Effector memory CD8-positive, alpha-beta T cell (primary cell): Measurements from ENCODE around the gene RIMS4.

ENCODE experiments used
- ATAC-seq: fragments of 150-1000 bp; cut with Tn5 transposase; replicated peaks from 2 replicates; pipeline ENCODE4 v1.10.0; 2021; ENCODE audit warnings: mild to moderate bottlenecking, moderate library complexity
- DNase-seq, 3 experiments: peaks; one replicate each; pipeline ENCODE4 v3.0.0; 2021
- H3K27ac Mint-ChIP-seq, 2 donors: one replicate each; pipeline ENCODE4 v1.8.0; 2022; ENCODE audit warnings: mild to moderate bottlenecking in 2 of 2, mixed read lengths in 2 of 2, moderate library complexity in 2 of 2
- H3K27me3 Mint-ChIP-seq, 2 donors: one replicate each; pipeline ENCODE4 v1.8.0; 2022; ENCODE audit warnings: mixed read lengths in 2 of 2
- H3K36me3 Mint-ChIP-seq: one replicate; pipeline ENCODE4 v1.8.0; 2022; ENCODE audit warnings: mild to moderate bottlenecking, moderate library complexity, mixed read lengths; ENCODE audit not compliant: insufficient read depth
- H3K4me1 Mint-ChIP-seq, 2 donors: one replicate each; pipeline ENCODE4 v1.8.0; 2022; ENCODE audit warnings: low read depth in 2 of 2, mixed read lengths in 2 of 2
- H3K4me3 Mint-ChIP-seq, 2 donors: one replicate each; pipeline ENCODE4 v1.8.0; 2022; ENCODE audit warnings: mild to moderate bottlenecking in 2 of 2, mixed read lengths in 2 of 2, moderate library complexity in 2 of 2
- H3K9me3 Mint-ChIP-seq, 2 donors: one replicate each; pipeline ENCODE4 v1.8.0; 2022; ENCODE audit warnings: mixed read lengths in 2 of 2
- total RNA-seq, 9 experiments: gene quantifications; one replicate each; lab custom pipeline; 2026; lab: John Stamatoyannopoulos, UW

RIMS4 gene
- total RNA-seq, result 0 to 1.6 (median 0) reads per million in 9 experiments

DNA sequence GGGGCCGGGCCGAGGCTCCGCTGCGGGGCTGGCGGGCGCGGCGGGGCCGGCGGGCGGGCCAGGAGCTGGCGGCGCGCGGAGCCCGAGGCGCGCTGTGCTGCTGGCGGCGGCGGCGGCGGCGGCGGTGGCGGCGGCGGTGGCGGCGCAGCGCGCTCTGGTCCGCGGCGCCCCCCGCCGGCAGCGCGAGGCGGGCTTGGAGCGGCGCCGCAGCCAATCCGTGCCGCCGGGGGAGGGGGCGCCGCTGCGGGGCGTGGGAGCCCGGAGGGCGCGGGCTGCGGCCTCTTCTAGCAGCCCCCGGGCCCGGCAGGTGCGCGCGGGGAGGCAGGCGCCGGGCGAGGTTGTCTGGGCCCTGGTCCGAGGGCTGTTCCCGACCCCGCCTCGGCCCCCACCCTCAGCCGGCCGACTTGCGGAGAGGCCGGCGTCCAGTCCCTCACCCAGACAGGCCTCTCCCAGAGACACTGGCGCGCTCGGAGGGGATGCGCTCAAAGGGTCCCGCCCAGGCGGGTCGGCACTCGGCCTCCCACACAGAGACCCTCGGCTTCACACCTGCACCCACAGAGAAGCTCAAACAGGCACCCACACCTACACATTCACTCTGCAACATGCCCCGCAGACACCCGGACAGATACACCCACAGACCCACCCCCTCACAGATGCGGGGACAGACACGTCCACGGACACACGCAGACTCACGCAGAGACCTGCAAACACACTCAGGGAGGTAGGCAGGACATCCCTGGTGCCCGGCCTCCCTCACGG, at the start of gene RIMS4:
Gene RIMS4 (minus strand): TSS at position 156 of the 759 bp plus-strand sequence. CDS start 275 bp downstream, outside the sequence.
- peaks cover 59 to 81% of the 10 kb centered on the region in 2 donors for H3K27me3 Mint-ChIP-seq
- H3K27ac Mint-ChIP-seq, result no peak within 1 kb of the TSS
- peaks cover 0 to 11% of the 10 kb centered on the region in 2 donors for H3K4me1 Mint-ChIP-seq
- H3K36me3 Mint-ChIP-seq, result no peaks in the 10 kb centered on the region
- ATAC-seq, result peak; percentile 26
- no peak for DNase-seq
- no peaks in the 10 kb centered on the region for H3K9me3 Mint-ChIP-seq
- H3K4me3 Mint-ChIP-seq, result peak within 1 kb of the TSS; percentile 59 to 76

DNA sequence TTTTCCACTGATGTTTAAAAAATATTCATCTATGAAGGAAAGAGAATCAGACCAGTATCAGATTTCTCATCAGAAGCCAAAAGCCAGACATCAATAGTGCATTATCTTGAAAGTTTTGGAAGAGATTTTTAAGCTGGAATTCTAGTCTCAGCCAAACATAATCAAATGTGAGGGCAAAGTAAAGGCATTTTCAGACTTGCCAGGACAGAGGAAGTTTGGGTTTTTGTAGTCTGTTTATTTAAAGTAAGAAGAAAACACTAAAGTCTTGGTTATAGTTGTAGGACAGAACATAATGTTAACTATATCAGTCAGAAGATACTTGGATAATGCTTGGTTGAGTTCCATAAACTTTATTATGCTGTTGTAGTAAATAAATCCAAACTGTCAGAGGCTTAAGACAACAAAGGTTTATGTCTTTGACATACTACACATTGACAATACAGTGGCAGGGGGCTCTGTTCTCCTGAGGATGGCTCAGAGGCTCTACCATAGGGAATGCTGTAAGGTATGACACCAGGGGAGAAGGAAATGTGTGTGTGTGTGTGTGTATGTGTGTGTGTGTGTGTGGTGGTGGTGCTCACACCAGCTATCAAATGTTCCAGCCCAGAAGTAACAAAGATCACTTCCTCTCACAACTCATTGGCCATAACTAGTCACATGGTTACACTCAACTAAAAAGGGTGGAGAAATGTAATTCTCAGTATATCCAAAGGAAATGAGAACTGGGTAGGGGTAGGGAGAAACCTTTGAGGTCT, 48.4 kb upstream of the RIMS4 start:
- H3K4me3 Mint-ChIP-seq, result no peak overlapping the region
- no peak for DNase-seq
- H3K4me1 Mint-ChIP-seq, result peaks cover 0 to 1% of the 10 kb centered on the region in 2 donors
- H3K27me3 Mint-ChIP-seq, result peaks cover 0 to 2% of the 10 kb centered on the region in 2 donors
- H3K9me3 Mint-ChIP-seq, result no peaks in the 10 kb centered on the region
- ATAC-seq, result no peak
- no peaks in the 10 kb centered on the region for H3K36me3 Mint-ChIP-seq
- no peak overlapping the region for H3K27ac Mint-ChIP-seq

DNA sequence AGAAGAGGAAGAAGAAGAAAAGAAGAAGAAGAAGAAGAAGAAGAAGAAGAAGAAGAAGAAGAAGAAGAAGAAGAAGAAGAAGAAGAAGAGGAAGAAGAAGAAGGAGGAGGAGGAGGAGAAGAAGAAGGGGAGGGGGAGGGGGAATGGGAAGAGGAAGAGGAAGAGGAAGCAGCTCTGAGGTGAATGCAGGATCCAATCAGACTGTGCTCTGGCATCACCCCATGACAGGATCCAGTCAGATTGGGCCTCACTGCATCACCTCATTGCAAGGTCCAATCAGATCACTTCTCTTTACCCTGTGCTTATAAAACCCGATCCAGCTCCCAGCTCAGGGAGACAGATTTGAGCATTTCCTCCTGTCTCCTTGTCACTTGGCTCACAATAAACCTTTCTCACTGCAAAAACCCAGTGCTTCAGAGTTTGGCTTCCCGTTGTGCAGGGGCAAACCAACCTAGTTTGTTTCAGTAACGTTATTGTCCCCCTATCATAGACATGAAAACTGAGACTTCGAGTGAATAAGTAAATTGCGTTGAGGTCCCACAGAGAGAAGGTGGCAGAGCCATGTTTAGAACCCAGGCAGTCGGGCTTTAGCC, 46.6 kb upstream of the RIMS4 start:
- Mint-ChIP-seq H3K27ac (no peak overlapping the region), H3K36me3 (no peaks in the 10 kb centered on the region), H3K27me3 (peaks cover 11 to 13% of the 10 kb centered on the region in 2 donors), H3K4me1 (peaks cover 0 to 1% of the 10 kb centered on the region in 2 donors), H3K4me3 (no peak overlapping the region), H3K9me3 (no peaks in the 10 kb centered on the region)
- ATAC-seq (no peak), DNase-seq (no peak)

DNA sequence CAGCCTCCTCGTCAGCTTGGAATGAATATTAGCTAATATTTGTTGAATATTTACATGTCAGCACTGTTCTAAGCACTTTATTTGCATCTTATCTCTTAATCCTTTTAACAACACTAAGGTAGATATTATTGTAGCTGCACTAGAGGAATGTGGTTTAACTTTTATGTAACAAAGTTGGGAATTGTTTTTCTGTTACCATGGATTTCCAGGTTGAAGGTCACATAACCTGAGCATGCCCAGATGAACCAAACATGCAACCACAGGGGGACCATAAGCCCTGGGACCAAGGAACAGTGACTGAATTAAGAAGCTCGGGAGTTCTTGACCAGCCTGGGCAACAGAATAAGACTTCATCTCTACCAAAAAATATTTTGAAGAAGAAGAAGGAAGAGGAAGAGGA, 46.1 kb upstream of the RIMS4 start:
- ATAC-seq, result no peak

DNA sequence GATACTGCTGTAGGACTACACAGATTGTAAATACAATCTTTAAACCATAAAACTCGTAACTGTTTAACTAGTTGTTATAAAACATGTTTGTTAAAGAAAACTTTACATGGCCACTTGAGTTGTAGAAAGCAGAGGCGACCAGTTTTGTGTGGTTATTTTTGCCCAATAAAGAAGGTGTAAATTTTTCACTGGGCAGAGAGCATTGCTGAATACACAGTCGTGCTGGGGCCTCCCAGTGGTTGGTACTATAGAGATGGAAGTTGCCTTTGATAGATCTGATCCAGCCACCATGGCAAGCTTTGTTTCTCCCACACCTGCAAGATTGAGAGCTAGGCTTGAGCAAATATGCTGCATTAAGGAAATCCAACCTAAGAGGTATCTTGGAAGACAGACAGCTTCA, 41.2 kb upstream of the RIMS4 start:
- no peak overlapping the region for H3K4me3 Mint-ChIP-seq
- DNase-seq (no peak), ATAC-seq (no peak)
- no peaks in the 10 kb centered on the region for H3K9me3 Mint-ChIP-seq
- H3K4me1 Mint-ChIP-seq, result no peaks in the 10 kb centered on the region
- no peak overlapping the region for H3K27ac Mint-ChIP-seq
- H3K36me3 Mint-ChIP-seq, result no peaks in the 10 kb centered on the region
- peaks cover 38 to 41% of the 10 kb centered on the region in 2 donors for H3K27me3 Mint-ChIP-seq

More for the DNA sequence above, 46.1 kb upstream of the RIMS4 start:
- peaks cover 11 to 13% of the 10 kb centered on the region in 2 donors for H3K27me3 Mint-ChIP-seq
- DNase-seq, result no peak
- H3K4me1 Mint-ChIP-seq, result peaks cover 0 to 1% of the 10 kb centered on the region in 2 donors
- H3K4me3 Mint-ChIP-seq, result no peak overlapping the region
- no peaks in the 10 kb centered on the region for H3K36me3 Mint-ChIP-seq
- no peaks in the 10 kb centered on the region for H3K9me3 Mint-ChIP-seq
- no peak overlapping the region for H3K27ac Mint-ChIP-seq

DNA sequence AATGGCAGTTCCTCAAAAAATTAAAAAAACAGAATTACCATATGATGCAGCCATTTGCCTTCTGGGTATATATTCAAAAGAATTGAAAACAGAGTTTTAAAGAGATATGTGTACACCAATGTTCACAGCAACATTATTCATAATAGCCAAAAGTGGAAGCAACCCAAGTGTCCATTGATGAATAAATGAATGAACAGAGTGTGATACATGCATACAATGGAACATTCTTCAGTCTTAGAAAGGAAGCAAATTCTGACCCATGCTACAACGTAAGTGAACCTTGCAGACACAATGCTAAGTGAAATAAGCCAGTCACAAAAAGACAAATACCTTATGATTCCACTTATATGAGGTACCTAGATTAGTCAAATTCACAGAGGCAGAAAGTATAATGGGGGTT, 40.5 kb upstream of the RIMS4 start:
- no peak for ATAC-seq
- no peaks in the 10 kb centered on the region for H3K36me3 Mint-ChIP-seq
- H3K4me1 Mint-ChIP-seq, result no peaks in the 10 kb centered on the region

DNA sequence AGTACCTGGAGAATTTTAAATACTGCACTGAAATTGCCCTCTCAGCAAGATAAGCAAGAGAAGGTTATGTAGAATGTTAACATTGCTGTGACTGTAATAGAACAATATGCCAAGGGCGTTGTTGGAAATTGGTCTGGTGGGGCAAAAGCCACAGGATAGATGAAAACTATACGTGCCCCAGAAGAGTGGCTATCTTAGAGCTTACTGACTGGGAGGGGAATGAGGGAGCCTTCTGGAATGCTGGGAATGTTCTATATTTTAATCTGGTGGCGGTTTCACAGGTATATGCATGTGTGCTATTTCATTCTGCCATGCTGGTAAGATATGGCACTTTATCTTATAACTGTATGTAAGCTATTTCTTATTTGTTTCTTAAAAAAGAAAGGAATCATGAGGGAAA, 39.9 kb upstream of the RIMS4 start:
- peaks cover 42 to 49% of the 10 kb centered on the region in 2 donors for H3K27me3 Mint-ChIP-seq
- no peak for ATAC-seq
- no peaks in the 10 kb centered on the region for H3K9me3 Mint-ChIP-seq
- DNase-seq, result no peak
- no peak overlapping the region for H3K4me3 Mint-ChIP-seq
- no peak overlapping the region for H3K27ac Mint-ChIP-seq
- peaks cover 2% of the 10 kb centered on the region for H3K36me3 Mint-ChIP-seq
- H3K4me1 Mint-ChIP-seq, result no peaks in the 10 kb centered on the region

More for the DNA sequence above, 40.5 kb upstream of the RIMS4 start:
- H3K9me3 Mint-ChIP-seq, result no peaks in the 10 kb centered on the region
- no peak for DNase-seq
- H3K27ac Mint-ChIP-seq, result no peak overlapping the region
- peaks cover 41 to 46% of the 10 kb centered on the region in 2 donors for H3K27me3 Mint-ChIP-seq
- no peak overlapping the region for H3K4me3 Mint-ChIP-seq

DNA sequence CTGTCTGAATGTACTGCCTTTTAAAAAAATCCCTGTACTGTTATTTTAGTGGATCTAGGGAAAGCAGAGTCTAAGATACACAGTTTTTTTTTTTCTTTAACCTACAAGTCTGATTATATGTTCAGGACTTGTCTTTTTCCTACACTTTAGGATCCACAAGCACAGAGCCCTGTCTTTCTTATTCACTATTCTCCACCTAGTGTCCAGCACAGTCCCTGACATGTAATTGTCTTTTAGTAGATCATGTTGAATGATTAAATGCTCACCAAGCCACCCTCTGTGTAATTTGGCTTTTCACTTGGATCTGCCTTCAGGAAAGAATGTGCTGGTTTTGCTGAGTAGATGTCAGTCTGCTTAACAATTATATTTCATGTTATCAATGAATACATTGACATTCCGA, 39.4 kb upstream of the RIMS4 start:
- no peak overlapping the region for H3K27ac Mint-ChIP-seq
- H3K36me3 Mint-ChIP-seq, result peaks cover 3% of the 10 kb centered on the region
- H3K4me3 Mint-ChIP-seq, result no peak overlapping the region
- no peaks in the 10 kb centered on the region for H3K9me3 Mint-ChIP-seq
- H3K27me3 Mint-ChIP-seq, result peaks cover 47 to 55% of the 10 kb centered on the region in 2 donors
- H3K4me1 Mint-ChIP-seq, result no peaks in the 10 kb centered on the region
- DNase-seq (no peak), ATAC-seq (no peak)

DNA sequence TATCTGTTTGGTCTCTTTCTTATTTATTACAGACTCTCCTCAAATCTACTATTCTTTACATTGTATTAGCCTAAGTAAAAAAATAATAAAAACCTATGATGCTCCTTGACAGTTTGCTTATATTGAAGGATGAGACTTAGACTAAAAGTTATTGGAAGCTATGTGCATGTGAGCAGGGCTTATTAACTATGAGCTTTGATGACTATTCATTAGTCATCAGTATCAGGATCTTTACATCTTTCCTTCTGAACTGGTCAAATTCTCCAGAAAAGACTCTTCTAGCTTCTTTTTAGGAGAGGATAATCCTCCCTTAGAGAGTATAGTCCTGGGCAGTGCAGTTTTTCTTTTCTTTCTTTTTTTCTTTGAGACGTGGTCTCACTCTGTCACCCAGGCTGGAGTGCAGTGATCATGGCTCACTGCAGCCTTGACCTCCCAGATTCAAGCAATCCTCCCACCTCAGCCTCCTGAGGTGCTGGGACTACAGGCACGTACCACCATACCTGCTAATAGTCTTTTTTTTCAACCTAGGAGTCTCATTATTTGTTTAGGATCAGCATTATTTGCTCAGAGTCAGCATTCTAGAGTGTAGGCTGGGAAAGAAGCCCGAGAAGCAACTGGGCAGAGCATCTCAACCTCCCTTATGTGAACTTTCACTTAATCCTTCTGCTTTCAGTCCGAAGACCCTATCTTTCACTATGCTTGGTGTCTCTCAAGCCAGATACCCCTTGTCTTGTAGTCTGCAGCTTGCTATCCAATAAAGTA, 38.1 kb upstream of the RIMS4 start:
- peaks cover 54 to 63% of the 10 kb centered on the region in 2 donors for H3K27me3 Mint-ChIP-seq
- peaks cover 3% of the 10 kb centered on the region for H3K36me3 Mint-ChIP-seq
- no peaks in the 10 kb centered on the region for H3K4me1 Mint-ChIP-seq
- H3K9me3 Mint-ChIP-seq, result no peaks in the 10 kb centered on the region
- ATAC-seq (no peak), DNase-seq (no peak)
- no peak overlapping the region for H3K4me3 Mint-ChIP-seq
- no peak overlapping the region for H3K27ac Mint-ChIP-seq

DNA sequence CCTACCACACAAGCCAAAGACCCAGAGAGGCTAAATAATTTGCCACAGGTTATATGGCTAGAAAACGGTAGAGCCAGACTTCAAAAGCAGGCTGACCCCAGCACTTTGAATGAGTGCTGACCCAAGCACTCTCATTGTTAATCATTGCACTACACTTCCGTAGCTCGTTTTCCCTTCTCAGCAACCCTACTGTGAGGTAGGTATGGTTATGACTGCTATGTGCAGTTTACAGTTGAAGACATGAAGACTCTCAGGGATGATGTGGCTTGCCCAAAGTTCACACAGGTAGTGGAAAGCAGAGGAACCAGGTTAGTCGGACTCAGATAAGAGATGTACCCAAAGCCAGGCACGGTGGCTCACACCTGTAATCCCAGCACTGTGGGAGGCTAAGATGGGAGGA, 33.5 kb upstream of the RIMS4 start:
- Mint-ChIP-seq H3K4me1 (no peaks in the 10 kb centered on the region), H3K4me3 (no peak overlapping the region), H3K9me3 (peaks cover 0 to 3% of the 10 kb centered on the region in 2 donors), H3K27me3 (peaks cover 59 to 73% of the 10 kb centered on the region in 2 donors), H3K27ac (no peak overlapping the region), H3K36me3 (peaks cover 3% of the 10 kb centered on the region)
- ATAC-seq (no peak), DNase-seq (no peak)

DNA sequence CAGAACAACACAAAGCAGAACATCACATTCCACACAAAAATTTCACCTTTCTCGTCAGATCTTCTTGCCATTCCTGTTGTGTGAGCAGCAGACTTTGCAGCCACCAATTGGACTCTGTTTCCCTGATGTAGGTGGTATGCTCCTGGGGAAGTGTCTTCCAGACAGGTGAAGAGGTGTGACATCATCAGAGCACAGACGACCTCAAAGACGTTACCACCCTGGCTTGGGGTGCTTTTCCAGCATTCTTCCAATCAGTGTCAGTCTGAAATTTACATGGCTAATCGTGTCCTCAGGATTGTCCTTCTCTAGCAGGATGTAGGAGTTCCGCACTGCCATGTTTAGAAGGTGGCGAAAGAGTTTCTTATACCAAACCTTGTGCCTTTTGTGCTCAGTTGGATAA, 31.6 kb upstream of the RIMS4 start:
- H3K36me3 Mint-ChIP-seq, result peaks cover 3% of the 10 kb centered on the region
- H3K4me3 Mint-ChIP-seq, result no peak overlapping the region
- no peak for DNase-seq
- H3K27me3 Mint-ChIP-seq, result peaks cover 59 to 65% of the 10 kb centered on the region in 2 donors
- H3K27ac Mint-ChIP-seq, result no peak overlapping the region
- ATAC-seq, result no peak
- H3K9me3 Mint-ChIP-seq, result peaks cover 0 to 3% of the 10 kb centered on the region in 2 donors
- no peaks in the 10 kb centered on the region for H3K4me1 Mint-ChIP-seq

DNA sequence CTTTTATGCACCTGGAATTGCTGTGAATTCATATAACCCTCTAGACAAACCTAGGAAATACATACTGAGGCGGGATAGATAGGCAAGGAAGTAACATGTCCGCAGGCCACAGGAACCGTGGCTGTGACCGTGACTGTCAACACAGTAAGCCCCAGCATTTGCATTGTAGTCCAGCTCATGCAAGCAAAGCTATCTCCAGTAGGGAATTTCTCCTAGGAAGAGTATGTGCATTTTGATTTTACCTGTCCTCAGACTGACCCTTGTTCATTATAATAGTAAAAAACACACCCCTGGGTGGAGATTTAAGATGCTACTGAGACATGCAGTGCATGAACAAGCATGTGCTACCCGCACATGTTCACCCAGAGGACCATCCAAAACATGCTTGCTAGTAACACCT, 30.5 kb upstream of the RIMS4 start:
- no peak overlapping the region for H3K27ac Mint-ChIP-seq
- ATAC-seq (no peak), DNase-seq (no peak)
- no peaks in the 10 kb centered on the region for H3K4me1 Mint-ChIP-seq
- no peak overlapping the region for H3K4me3 Mint-ChIP-seq
- H3K27me3 Mint-ChIP-seq, result peaks cover 55 to 56% of the 10 kb centered on the region in 2 donors
- H3K36me3 Mint-ChIP-seq, result peaks cover 3% of the 10 kb centered on the region
- H3K9me3 Mint-ChIP-seq, result peaks cover 0 to 3% of the 10 kb centered on the region in 2 donors

DNA sequence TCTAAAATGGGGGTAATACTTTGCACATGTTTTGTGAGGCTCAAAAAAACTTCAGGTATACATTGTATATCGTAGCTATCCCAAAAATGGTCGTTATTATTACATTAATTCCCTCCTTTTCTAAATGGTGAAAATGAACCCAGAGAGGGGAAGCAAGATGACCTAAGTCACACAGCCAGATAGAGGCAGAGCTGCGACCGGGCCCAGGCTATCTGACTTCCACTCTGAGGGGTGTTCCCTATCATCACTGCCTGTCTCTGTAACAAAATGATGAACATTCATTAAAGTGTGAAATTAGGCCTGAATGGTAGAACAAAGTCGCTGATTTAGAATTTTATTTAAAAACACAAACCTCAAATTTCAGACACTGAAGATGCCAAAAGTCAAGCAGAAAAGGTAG, 29.1 kb upstream of the RIMS4 start:
- peaks cover 45 to 54% of the 10 kb centered on the region in 2 donors for H3K27me3 Mint-ChIP-seq
- H3K4me1 Mint-ChIP-seq, result no peaks in the 10 kb centered on the region
- no peak overlapping the region for H3K27ac Mint-ChIP-seq
- H3K9me3 Mint-ChIP-seq, result peaks cover 0 to 3% of the 10 kb centered on the region in 2 donors
- H3K4me3 Mint-ChIP-seq, result no peak overlapping the region
- H3K36me3 Mint-ChIP-seq, result no peaks in the 10 kb centered on the region
- no peak for ATAC-seq
- DNase-seq, result no peak
